ENCODE measurements around the gene LDHB. TPM values are rescaled to one million over a fixed set of nuclear protein-coding genes. Genes with fewer than 3 reads are reported as not detected.

LDHB gene
- total and polyA plus RNA-seq, 10 of the 15 experiments (the other 5 are each of a cell fraction or from before 2014, with no cell fraction given): 800 to 3,692 (median 1,366) TPM

GRCh38 chr12:21606175-21606574, 51.5 kb downstream of the LDHB start:
- H3K27me3 ChIP-seq (replicated peaks in 1 of 2; ENCODE audit: control insufficient read depth in 2 of 2, insufficient read depth in 2 of 2, low read length in 1 of 2): no peaks in the 10 kb centered on the region
- no peaks in the 10 kb centered on the region for H3K79me2 ChIP-seq (ENCODE audit: control insufficient read depth, insufficient read depth, low read length)
- H3K9ac ChIP-seq (ENCODE audit: control insufficient read depth, insufficient read depth, low read length): no peak overlapping the region
- no peak for DNase-seq (ENCODE audit: low read depth, low spot score)
- ChIA-PET POLR2A (no interaction called here), RAD21 (ENCODE audit: unreplicated experiment) (no interaction called here), SMC1A (ENCODE audit: uncharacterized antibody, unreplicated experiment) (no interaction called here), CTCF (no interaction called here)
- no peaks in the 10 kb centered on the region for H4K20me1 ChIP-seq (ENCODE audit: control insufficient read depth, insufficient read depth)
- in situ Hi-C loops (cut with MboI) (no loop called here), intact Hi-C loops (cut with micrococcal nuclease; ENCODE audit: unreplicated experiment) (no loop called here)
- no peaks in the 10 kb centered on the region for H3K9me3 ChIP-seq (replicated peaks; ENCODE audit: control insufficient read depth, insufficient read depth, low read length)
- no peaks in the 10 kb centered on the region for H3K36me3 ChIP-seq (ENCODE audit: control insufficient read depth in 2 of 2, insufficient read depth in 2 of 2, low read length in 1 of 2)
- no peak overlapping the region for H3K4me2 ChIP-seq (ENCODE audit: control insufficient read depth, insufficient read depth)
- ATAC-seq: no peak
- no TSS peak for BruUV-seq (replicated peaks)
- TF ChIP-seq ZNF687 (IDR thresholded peaks at IDR 0.05) (no peak), NFYB (IDR thresholded peaks at IDR 0.05; ENCODE audit: insufficient read depth, low read depth, low read length) (no peak), EP300 (IDR thresholded peaks at IDR 0.05; ENCODE audit: borderline replicate concordance in 1 of 2, control insufficient read depth in 1 of 2, low read depth in 2 of 2, low read length in 2 of 2) (no peak), IKZF1 (conservative IDR thresholded peaks at IDR 0.05) (no peak)
- 53% methylated on average over 1 of the region's 1 CpG for WGBS (ENCODE audit: insufficient coverage, insufficient replicate concordance, low lambda C conversion rate, missing lambda C conversion rate)
- no peak overlapping the region for H2AFZ ChIP-seq (ENCODE audit: control insufficient read depth, low read depth, low read length)
- no peak for FAIRE-seq
- no peak overlapping the region for H3K4me3 ChIP-seq
- no peak overlapping the region for H3K27ac ChIP-seq (ENCODE audit: control insufficient read depth, insufficient read depth)
- H3K4me1 ChIP-seq (ENCODE audit: control insufficient read depth, insufficient read depth, low read length): no peaks in the 10 kb centered on the region
